ENCODE data around the gene NADSYN1.

Gene NADSYN1

GRCh38 chr11:71443736-71444445 is 9.1 kb upstream of the NADSYN1 start:
- TF ChIP-seq, protein P1, sequence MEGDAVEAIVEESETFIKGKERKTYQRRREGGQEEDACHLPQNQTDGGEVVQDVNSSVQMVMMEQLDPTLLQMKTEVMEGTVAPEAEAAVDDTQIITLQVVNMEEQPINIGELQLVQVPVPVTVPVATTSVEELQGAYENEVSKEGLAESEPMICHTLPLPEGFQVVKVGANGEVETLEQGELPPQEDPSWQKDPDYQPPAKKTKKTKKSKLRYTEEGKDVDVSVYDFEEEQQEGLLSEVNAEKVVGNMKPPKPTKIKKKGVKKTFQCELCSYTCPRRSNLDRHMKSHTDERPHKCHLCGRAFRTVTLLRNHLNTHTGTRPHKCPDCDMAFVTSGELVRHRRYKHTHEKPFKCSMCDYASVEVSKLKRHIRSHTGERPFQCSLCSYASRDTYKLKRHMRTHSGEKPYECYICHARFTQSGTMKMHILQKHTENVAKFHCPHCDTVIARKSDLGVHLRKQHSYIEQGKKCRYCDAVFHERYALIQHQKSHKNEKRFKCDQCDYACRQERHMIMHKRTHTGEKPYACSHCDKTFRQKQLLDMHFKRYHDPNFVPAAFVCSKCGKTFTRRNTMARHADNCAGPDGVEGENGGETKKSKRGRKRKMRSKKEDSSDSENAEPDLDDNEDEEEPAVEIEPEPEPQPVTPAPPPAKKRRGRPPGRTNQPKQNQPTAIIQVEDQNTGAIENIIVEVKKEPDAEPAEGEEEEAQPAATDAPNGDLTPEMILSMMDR (IDR thresholded peaks at IDR 0.05; ENCODE audit: low read depth, low read length), result no peak
- no peak overlapping the region for H3K4me3 ChIP-seq (replicated peaks in 1 of 2; ENCODE audit: low read depth in 2 of 2, low read length in 2 of 2)
- DNase-seq (ENCODE audit: low read depth in 2 of 2), result no peak

- H3K4me3 ChIP-seq (replicated peaks in 1 of 2; ENCODE audit: low read depth in 2 of 2, low read length in 2 of 2), result no peak overlapping the region
- TF ChIP-seq, protein P1 (IDR thresholded peaks at IDR 0.05; ENCODE audit: low read depth, low read length), result no peak
- no peak for DNase-seq (ENCODE audit: low read depth in 2 of 2)
These were observed 8.2 kb upstream of the NADSYN1 start for GRCh38 chr11:71444811-71445210.

DNA sequence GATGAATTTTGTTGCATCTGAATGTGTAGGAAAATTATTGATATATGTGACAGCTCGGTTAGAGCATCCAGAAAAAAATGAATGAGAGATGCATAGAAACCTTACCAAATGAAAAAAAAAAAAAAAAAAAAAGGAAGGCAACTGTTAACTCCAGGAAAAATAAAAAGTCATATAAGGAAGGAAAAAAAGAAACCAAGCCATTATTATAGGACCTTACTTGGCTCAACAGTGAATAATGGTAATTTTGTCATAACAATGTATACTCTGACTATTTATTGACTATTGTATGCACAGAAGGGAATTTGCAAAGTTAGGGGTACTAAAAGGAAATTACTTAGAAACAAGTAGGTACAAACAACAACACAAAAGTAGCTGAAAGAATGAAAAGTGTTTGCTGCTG is 6.9 kb upstream of the NADSYN1 start:
- no peak for DNase-seq (ENCODE audit: low read depth in 2 of 2)
- H3K4me3 ChIP-seq (replicated peaks in 1 of 2; ENCODE audit: low read depth in 2 of 2, low read length in 2 of 2), result no peak overlapping the region
- TF ChIP-seq, protein P1 (IDR thresholded peaks at IDR 0.05; ENCODE audit: low read depth, low read length), result no peak

DNA sequence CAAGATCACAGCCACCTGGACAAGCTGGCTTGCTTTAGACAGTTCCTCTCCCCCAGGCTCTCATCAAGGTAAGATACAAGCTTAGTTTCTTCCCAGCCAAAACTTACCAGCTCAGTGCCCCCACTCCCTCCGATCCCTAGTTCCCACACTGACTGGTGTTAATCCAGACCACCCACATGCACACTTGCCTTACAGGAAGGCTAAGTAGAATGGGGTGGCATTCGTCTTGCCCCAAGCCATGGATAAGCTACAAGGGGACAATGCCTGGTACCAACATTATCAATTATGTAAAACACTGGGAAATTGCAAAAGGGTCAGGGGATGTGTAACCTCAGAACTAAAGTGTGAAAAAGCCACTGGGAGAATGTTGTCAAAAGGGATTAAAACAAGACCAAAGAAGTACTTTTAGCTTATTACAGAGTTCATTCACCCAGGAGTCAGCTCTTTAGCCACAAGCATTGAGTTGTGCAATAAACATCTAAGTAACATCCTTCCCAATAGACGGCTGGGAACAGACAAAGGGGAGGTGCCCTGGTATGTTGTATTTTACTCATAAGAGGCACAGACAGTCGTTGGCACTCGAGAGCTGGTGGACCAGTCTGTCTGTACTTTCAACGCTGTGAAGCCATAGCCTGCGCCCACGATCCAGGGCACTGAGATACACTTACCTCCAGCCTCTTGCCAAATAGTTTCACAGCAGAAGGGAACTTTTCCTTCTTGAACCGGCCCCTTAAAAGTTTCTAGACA is 5.9 kb upstream of the NADSYN1 start:
- DNase-seq (ENCODE audit: low read depth in 2 of 2), result peak; percentile 82 to 91
- TF ChIP-seq, protein P1 (IDR thresholded peaks at IDR 0.05; ENCODE audit: low read depth, low read length), result no peak
- peak overlapping the region; percentile 84 to 92 for H3K4me3 ChIP-seq (replicated peaks in 1 of 2; ENCODE audit: low read depth in 2 of 2, low read length in 2 of 2)

DNA sequence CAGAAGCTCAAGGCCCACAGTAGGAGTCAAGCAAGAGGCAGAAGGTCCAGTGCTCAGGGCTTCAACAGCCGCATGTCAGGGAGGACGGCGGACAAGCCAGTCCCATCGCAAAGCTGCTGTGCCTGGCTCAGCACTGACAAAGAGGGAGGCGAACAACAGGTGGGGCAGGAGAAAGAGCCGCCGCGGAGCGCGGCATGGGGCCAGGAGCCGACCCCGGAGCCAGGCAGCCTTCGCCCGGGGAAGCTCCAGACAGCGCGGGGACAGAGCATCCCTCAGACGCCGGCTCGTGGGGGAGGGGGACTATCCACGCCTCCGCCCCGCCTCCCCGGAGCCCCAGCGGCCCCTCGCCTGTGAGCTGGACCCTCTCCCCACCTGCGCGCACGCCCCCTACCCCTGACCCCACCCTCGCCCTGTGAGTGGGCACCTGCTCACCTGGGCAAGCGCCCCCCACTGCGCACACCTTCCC is 5.2 kb upstream of the NADSYN1 start:
- H3K4me3 ChIP-seq (replicated peaks in 1 of 2; ENCODE audit: low read depth in 2 of 2, low read length in 2 of 2), result peak overlapping the region; percentile 84 to 92
- peak in 1 of 2 donors; percentile 20 for DNase-seq (ENCODE audit: low read depth in 2 of 2)
- TF ChIP-seq, protein P1 (IDR thresholded peaks at IDR 0.05; ENCODE audit: low read depth, low read length), result no peak

GRCh38 chr11:71448257-71449171 is 4.5 kb upstream of the NADSYN1 start, which contains the start of gene DHCR7:
Gene DHCR7, minus strand, starts transcription at chr11:71448393. Its CDS starts 3,441 bp downstream, at chr11:71444952.
- peak; percentile 94 to 97 for DNase-seq (ENCODE audit: low read depth in 2 of 2)
- TF ChIP-seq, protein P1 (IDR thresholded peaks at IDR 0.05; ENCODE audit: low read depth, low read length), result no peak
- H3K4me3 ChIP-seq (replicated peaks in 1 of 2; ENCODE audit: low read depth in 2 of 2, low read length in 2 of 2), result peak within 1 kb of the TSS; percentile 92 to 96

Measured in cardiac fibroblast (primary cell).